Tibial nerve (tissue), 4 donors: Measurements from ENCODE around the gene GRAP.

Source experiments
- CTCF ChIP-seq, 5 experiments: fragments of 200-600 bp in 3 of 5; fragments of 450-650 bp in 2 of 5; sonication (generic) in 3 of 5; IDR thresholded peaks; one replicate each; pipeline ENCODE4 v1.5.1; 2016 to 2019; ENCODE audit warnings: antibody characterized with exemption in 5 of 5, mild to moderate bottlenecking in 3 of 5, moderate library complexity in 2 of 5
- EP300 ChIP-seq, 2 donors: sonication (generic); formaldehyde crosslinking; IDR thresholded peaks; one replicate each; pipeline ENCODE4 v1.6.1; 2017; ENCODE audit warnings: antibody characterized with exemption in 2 of 2, mild to moderate bottlenecking in 1 of 2

DNA sequence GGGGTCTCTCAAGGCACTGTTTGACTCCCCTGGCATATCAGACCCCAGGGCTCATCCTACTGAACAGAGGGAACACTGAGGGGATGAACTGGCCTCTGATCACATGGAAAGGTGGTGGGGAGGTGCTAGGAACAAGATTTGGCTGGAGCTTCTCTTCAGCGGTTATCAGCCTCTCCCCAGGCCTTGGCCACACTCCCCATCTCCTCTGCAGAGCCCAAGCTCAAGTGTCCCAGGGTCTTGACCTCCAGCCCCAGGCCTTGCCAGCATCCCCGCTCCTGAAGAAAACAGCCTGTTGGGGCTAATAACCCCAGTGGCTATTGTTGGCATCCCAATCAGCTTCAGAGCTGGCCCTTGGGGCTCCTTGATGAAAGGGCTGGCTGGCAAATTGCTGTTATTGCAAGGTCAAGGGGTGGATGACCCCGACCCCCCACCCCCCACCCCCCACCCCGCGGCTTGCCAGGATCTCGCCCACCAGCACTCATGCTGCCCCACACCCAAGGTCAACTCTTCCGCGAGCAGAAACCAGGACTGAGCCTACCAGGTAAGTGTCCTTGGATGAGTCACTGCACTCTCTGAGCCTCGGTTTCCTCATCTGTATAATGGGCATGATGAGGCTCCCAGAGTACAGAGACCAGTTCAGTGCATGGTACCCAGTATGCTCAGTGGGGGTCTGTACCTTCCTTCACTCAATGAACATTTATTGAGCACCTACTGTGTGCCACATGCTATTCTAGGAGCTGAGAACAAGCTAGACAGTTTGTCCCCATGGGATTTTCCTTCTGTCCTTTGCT lies 23.4 kb downstream of the GRAP start:
- no peak for TF ChIP-seq CTCF (IDR thresholded peaks at IDR 0.05)
- TF ChIP-seq EP300 (IDR thresholded peaks at IDR 0.05), result no peak
